ENCODE data around the gene ARHGAP23. TPM values are rescaled to one million over a fixed set of nuclear protein-coding genes. Genes with fewer than 3 reads are reported as not detected.
A peak's percentile ranks its signal among the peaks of the same experiment; 100 is the strongest.

Gene ARHGAP23
- total RNA-seq, 1 experiment from 2014 or later, result 97.9 TPM

DNA sequence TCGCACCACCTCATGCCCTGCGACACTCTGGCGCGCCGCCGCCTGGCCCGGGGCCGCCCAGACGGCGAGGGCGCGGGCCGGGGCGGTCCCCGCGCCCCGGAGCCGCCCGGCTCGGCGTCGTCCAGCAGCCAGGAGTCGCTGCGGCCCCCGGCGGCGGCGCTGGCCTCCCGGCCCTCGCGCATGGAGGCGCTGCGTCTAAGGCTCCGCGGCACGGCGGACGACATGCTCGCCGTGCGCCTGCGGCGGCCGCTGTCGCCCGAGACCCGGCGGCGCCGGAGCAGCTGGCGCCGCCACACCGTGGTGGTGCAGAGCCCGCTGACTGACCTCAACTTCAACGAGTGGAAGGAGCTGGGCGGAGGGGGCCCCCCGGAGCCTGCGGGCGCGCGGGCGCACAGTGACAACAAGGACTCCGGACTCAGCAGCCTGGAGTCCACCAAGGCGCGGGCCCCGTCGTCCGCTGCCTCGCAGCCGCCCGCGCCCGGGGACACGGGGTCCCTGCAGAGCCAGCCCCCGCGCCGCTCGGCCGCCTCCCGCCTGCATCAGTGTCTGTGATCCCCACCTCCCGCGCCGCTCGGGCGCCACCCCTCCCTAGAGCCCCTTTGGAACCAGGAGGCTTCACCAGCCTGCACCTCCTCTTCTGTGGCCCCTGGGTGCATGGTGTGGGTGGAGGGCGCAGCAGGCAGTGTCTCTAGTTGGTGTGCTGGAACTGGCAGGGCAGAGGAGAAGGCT, 82.3 kb downstream of the ARHGAP23 start:
- Histone ChIP-seq H3K79me2 (ENCODE audit: insufficient read depth, low read length) (no peaks in the 10 kb centered on the region), H3K18ac (ENCODE audit: insufficient read length, low read depth, low read length) (peak overlapping the region; percentile 32), H3K4me1 (ENCODE audit: insufficient read depth, low read length) (peaks cover 8% of the 10 kb centered on the region; the same call in 1 of the 2 replicates), H3K79me1 (ENCODE audit: insufficient read depth, low read depth, low read length, poor library complexity, severe bottlenecking) (no peaks in the 10 kb centered on the region), H2AFZ (ENCODE audit: low read length) (no peak overlapping the region), H2AK5ac (ENCODE audit: insufficient read length, low read length) (no peak overlapping the region), H3K14ac (ENCODE audit: insufficient read depth, low read length) (peak overlapping the region; percentile 20; the same call in 1 of the 2 replicates), H3K27me3 (ENCODE audit: insufficient read depth, low read length) (no peaks in the 10 kb centered on the region; the same call in 1 of the 2 replicates), H4K8ac (replicated peaks; ENCODE audit: insufficient read length, low read depth, low read length) (no peak overlapping the region), H3K23me2 (ENCODE audit: insufficient read length, low read depth, low read length, poor library complexity, severe bottlenecking) (peaks cover 18% of the 10 kb centered on the region), H4K91ac (ENCODE audit: insufficient read length, low read depth, low read length) (no peak overlapping the region), H3K9ac (ENCODE audit: extremely low read depth, insufficient read length, low read length) (no peak overlapping the region), H3K4me2 (ENCODE audit: insufficient read depth, insufficient read length, low read length) (peak overlapping the region; percentile 67), H2BK5ac (ENCODE audit: insufficient read length, low read length) (no peak overlapping the region), H3T11ph (ENCODE audit: low read length) (no peak overlapping the region), H2BK120ac (ENCODE audit: low read depth, low read length, poor library complexity, severe bottlenecking) (no peak overlapping the region), H4K5ac (ENCODE audit: insufficient read length, low read depth, low read length) (no peak overlapping the region), H3K4ac (ENCODE audit: low read depth, low read length) (no peak overlapping the region), H2BK20ac (ENCODE audit: low read depth, low read length, poor library complexity, severe bottlenecking) (no peak overlapping the region), H3K9me3 (ENCODE audit: control insufficient read depth, low read depth, low read length) (no peaks in the 10 kb centered on the region), H2BK12ac (ENCODE audit: insufficient read length, low read depth, low read length) (no peak overlapping the region), H3K56ac (ENCODE audit: insufficient read length, low read depth, low read length) (no peak overlapping the region), H3K27ac (ENCODE audit: insufficient read length, low read depth, low read length) (no peak overlapping the region), H2BK15ac (ENCODE audit: low read depth, low read length) (no peak overlapping the region), H3K23ac (ENCODE audit: insufficient read length, low read depth, low read length) (no peak overlapping the region), H4K20me1 (ENCODE audit: control insufficient read depth, insufficient read depth, insufficient read length) (no peaks in the 10 kb centered on the region)
- peak; percentile 71 for DNase-seq
- peaks cover 43% of the 10 kb centered on the region for H3K27me3 Mint-ChIP-seq (ENCODE audit: low read depth)
- H3K4me1 Mint-ChIP-seq, result peaks cover 35 to 39% of the 10 kb centered on the region in 2 experiments
- H3K27ac Mint-ChIP-seq, result no peak overlapping the region
- WGBS (ENCODE audit: extremely low coverage, insufficient read length, low lambda C conversion rate), result no CpG with 5 or more reads among the region's 86 CpGs
- TF ChIP-seq, protein P1, sequence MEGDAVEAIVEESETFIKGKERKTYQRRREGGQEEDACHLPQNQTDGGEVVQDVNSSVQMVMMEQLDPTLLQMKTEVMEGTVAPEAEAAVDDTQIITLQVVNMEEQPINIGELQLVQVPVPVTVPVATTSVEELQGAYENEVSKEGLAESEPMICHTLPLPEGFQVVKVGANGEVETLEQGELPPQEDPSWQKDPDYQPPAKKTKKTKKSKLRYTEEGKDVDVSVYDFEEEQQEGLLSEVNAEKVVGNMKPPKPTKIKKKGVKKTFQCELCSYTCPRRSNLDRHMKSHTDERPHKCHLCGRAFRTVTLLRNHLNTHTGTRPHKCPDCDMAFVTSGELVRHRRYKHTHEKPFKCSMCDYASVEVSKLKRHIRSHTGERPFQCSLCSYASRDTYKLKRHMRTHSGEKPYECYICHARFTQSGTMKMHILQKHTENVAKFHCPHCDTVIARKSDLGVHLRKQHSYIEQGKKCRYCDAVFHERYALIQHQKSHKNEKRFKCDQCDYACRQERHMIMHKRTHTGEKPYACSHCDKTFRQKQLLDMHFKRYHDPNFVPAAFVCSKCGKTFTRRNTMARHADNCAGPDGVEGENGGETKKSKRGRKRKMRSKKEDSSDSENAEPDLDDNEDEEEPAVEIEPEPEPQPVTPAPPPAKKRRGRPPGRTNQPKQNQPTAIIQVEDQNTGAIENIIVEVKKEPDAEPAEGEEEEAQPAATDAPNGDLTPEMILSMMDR (conservative IDR thresholded peaks at IDR 0.05), result peak; percentile 17; the same call in 1 of the 3 replicates
- H3K36me3 Mint-ChIP-seq (ENCODE audit: insufficient read depth in 1 of 3, low read depth in 3 of 3), result peaks cover 0 to 16% (median 0%) of the 10 kb centered on the region in 3 experiments; a peak in 4 of 7 replicates
- no peaks in the 10 kb centered on the region for H3K9me3 Mint-ChIP-seq
- H3K4me3 Mint-ChIP-seq, result peak overlapping the region; percentile 56 to 78
